GM21528 (cell line): ENCODE data around the gene GFRA1.
"Not testable (repeated sequence)": the region's sequence is repeated elsewhere in the genome, so short reads cannot be mapped to it uniquely, and the experiment has no call there.

ENCODE experiments used
- ATAC-seq: cut with Tn5 transposase; IDR thresholded peaks from one replicate; pipeline ENCODE4 v1.9.1; 2021; ENCODE audit warnings: mild to moderate bottlenecking, moderate library complexity; ENCODE audit not compliant: unreplicated experiment, low FRiP score

The GFRA1 gene

GRCh38 chr10:116080553-116080952 is 192.5 kb downstream of the GFRA1 start:
- ATAC-seq = no peak

- no peak for ATAC-seq
Measured at GRCh38 chr10:116079355-116079754, 193.7 kb downstream of the GFRA1 start.

GRCh38 chr10:116076621-116077020 is 196.4 kb downstream of the GFRA1 start:
- ATAC-seq = no peak

DNA sequence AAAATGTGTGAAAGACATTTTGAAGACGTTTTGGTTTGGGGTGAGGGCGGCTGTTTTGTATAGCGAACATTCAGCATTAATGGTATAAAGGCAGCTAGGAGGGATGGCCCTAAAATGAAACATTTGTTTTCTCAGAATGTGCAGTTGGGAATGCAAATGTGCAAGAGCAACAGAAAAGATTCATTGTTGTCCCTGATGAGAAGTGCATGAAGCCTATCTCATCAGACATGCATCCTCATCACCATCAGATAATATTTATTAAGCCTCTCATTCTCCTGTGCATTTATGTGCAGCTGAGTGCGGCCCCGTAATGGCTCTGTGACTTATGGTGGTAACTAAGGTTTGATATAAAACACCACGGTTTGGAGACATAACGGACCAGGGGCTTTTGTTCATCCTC is 199.5 kb downstream of the GFRA1 start:
- ATAC-seq = no peak

- no peak for ATAC-seq
Measured at GRCh38 chr10:116073001-116073400, 200.0 kb downstream of the GFRA1 start.

- no peak for ATAC-seq
Measured at GRCh38 chr10:116071453-116072148, 201.4 kb downstream of the GFRA1 start.

- no peak for ATAC-seq
Measured at GRCh38 chr10:116070743-116071320, 202.2 kb downstream of the GFRA1 start.

- no peak for ATAC-seq
Measured at GRCh38 chr10:116069856-116070255, 203.2 kb downstream of the GFRA1 start.

- ATAC-seq = no peak
Measured at GRCh38 chr10:116067825-116068224, 205.2 kb downstream of the GFRA1 start.

- ATAC-seq = no peak
Measured at GRCh38 chr10:116063107-116063506, 209.9 kb downstream of the GFRA1 start.

GRCh38 chr10:116060864-116061263 is 212.1 kb downstream of the GFRA1 start:
- no peak for ATAC-seq

- no peak for ATAC-seq
Measured at GRCh38 chr10:116059320-116059719, 213.7 kb downstream of the GFRA1 start.

- ATAC-seq = no peak
Measured at GRCh38 chr10:116056445-116057293, 216.3 kb downstream of the GFRA1 start.

- ATAC-seq = no peak
Measured at GRCh38 chr10:116055917-116056252, 217.1 kb downstream of the GFRA1 start.

DNA sequence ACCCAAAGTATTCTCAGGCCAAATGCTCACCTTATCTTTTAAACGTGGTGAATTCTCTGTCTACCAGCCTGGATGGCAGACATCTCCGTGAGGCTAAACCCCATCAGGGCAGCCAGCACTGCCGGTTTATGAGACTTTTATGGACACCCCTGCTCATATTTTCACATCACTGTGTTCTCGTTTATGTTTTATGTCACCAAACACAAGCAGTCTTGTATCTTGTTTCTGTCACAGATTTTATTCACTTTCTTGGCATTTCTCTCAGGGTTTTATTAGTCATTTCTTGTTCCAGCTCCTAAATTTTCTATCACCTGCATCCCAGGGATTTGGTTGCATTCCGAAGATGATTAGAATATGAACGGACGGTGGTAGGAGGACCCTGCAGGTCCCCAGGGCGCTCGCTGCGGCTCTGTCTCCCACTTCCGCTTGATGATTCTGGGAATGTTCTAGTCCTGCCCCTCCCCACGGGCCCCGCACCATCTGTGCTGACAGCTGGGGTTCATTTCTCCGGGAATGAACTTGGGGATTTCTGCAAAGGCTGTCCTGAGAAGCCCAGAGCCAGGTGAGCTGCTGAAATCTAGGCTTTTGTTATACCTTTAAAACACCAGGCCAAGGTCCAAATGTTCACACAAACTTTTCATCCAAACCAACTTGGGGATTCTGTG is 217.6 kb downstream of the GFRA1 start:
- ATAC-seq = no peak

- ATAC-seq = no peak
Measured at GRCh38 chr10:116053910-116054309, 219.1 kb downstream of the GFRA1 start.

- not testable (repeated sequence) for ATAC-seq
Measured at GRCh38 chr10:116053009-116053730, 219.8 kb downstream of the GFRA1 start.

- not testable (repeated sequence) for ATAC-seq
Measured at GRCh38 chr10:116052522-116052921, 220.5 kb downstream of the GFRA1 start.

DNA sequence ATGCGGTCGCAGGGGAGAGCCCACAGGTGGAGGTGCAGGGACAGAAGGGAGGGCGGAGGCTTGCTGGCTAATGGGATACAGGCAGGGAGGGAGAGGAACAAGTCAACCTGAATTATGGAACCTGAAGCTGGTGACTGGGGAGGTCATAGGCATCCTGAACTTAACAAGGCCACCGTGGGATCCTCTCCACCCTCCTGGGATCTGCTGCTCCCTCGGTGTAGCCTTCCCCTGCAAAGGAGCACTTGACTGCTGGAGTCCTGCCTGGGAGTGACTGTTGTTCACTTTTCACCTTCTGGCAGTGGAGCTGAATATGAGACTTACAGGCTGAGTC is 223.1 kb downstream of the GFRA1 start:
- no peak for ATAC-seq

- no peak for ATAC-seq
Measured at GRCh38 chr10:116049158-116049973, 223.6 kb downstream of the GFRA1 start.
